Measurements from ENCODE around the gene NYAP2. TPM values are rescaled to one million over a fixed set of nuclear protein-coding genes. Genes with fewer than 3 reads are reported as not detected.

The NYAP2 gene
- total RNA-seq, 2 experiments from 2014 or later = not detected

DNA sequence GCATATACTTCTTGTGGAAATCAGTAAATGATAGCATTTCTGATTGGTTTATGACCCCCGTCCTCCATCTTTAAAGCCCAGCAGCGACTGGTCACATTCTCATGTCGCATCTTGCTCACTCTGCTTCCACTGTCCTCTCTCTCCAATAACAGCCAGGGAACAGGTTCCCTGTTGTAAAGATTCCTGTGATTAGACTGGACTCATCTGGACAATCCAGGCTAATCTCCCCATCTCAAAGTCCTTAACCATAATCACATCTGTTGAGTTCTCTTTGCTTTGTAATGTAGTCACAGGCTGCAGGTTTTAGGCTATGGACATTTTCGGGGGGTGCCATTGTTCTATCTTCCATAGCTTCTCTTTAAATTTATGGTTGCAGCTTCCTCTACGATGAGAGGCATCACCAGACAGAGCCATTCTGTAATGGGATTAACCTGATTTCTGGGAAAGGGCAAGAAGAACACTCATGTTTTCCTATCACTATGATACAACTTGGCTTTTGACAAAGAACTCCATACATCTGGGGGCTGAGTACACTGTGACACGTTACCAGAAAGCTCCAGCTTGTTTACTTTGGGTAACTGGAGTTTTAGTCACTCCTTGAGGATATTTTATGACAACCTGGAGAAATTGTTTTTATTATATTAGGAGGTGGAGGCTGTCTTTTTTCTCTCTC is 159.0 kb downstream of the NYAP2 start:
- H3K36me3 Mint-ChIP-seq (ENCODE audit: low read depth) = no peaks in the 10 kb centered on the region
- H3K27me3 Mint-ChIP-seq = peaks cover 12% of the 10 kb centered on the region
- DNase-seq = no peak
- ChIA-PET POLR2A (interaction anchor here (0.6 kb wide), 1 partner anchor 62 kb away, joined by 3 read pairs; no protein-coding TSS in a partner anchor), CTCF (interaction anchor here (0.7 to 1.5 kb wide), 2 partner anchors 16 to 27 kb away, joined by 3 to 5 read pairs; no protein-coding TSS in a partner anchor)
- H3K4me3 Mint-ChIP-seq = no peak overlapping the region
- no peaks in the 10 kb centered on the region for H3K9me3 Mint-ChIP-seq
- H3K27ac Mint-ChIP-seq = no peak overlapping the region
- H3K4me1 Mint-ChIP-seq = no peaks in the 10 kb centered on the region

DNA sequence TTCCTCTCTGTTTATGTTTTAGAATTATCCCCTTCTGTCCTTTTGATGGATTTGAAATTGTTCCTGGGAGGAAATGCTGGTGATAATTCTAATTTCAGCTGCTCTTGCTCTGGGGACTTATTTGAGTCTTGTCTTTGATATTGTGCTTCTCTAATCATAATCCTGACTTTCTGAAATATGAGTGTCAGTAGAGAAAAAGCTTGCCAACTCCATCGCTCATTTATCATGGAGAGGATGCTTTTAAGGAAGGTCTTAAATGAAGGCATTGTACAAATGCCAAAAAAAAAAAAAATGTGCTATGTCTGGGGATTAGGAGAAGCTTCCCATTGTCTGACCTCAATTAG is 159.5 kb downstream of the NYAP2 start:
- no peaks in the 10 kb centered on the region for H3K36me3 Mint-ChIP-seq (ENCODE audit: low read depth)
- no peaks in the 10 kb centered on the region for H3K4me1 Mint-ChIP-seq
- H3K4me3 Mint-ChIP-seq = no peak overlapping the region
- peaks cover 13% of the 10 kb centered on the region for H3K27me3 Mint-ChIP-seq
- no peak overlapping the region for H3K27ac Mint-ChIP-seq
- POLR2A ChIA-PET = no interaction called here
- H3K9me3 Mint-ChIP-seq = no peaks in the 10 kb centered on the region
- DNase-seq = no peak
- CTCF ChIA-PET = interaction anchor here (1.5 kb wide), 1 partner anchor 16 kb away, joined by 5 read pairs; no protein-coding TSS in a partner anchor

DNA sequence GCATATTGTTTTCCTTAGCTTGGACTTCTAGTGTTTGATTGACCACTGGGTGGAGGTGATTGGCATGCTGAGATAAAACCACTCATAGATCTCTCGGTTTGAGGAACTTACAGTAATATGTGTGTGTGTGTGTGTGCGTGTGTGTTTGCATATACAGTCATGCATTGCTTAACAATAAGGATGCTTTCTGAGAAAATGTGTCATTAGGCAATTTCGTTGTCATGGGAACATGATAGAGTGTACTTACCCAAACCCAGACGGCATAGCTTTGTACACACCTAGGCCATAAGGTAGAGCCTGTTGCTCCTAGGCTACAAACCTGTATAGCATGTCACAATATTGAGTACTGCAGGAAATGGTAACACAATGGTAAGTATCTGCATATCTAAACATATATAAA is 167.3 kb downstream of the NYAP2 start:
- CTCF ChIA-PET = no interaction called here
- no peaks in the 10 kb centered on the region for H3K4me1 Mint-ChIP-seq
- no peak for DNase-seq
- H3K27me3 Mint-ChIP-seq = peaks cover 7% of the 10 kb centered on the region
- POLR2A ChIA-PET = no interaction called here
- H3K36me3 Mint-ChIP-seq (ENCODE audit: low read depth) = no peaks in the 10 kb centered on the region
- H3K27ac Mint-ChIP-seq = no peak overlapping the region
- peaks cover 4% of the 10 kb centered on the region for H3K9me3 Mint-ChIP-seq
- no peak overlapping the region for H3K4me3 Mint-ChIP-seq

DNA sequence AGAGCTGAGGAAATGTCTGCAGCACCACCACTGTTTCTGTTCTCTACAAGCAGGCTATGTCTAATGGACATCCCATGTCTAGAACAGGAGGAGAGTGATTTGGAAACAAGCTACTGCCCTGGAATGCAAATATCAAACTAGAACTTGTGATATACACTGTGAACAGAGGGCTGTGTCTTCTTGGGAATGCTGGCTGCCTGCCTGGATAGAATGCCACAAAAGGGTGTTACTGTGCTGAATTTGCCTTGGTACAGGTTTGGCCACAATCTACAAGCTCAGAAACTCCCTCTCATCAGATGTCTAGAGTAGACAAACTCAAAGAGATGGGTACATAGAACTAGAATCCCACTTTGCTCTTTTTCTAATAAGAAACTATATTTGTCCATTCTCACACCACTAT is 170.5 kb downstream of the NYAP2 start:
- Mint-ChIP-seq H3K27me3 (no peaks in the 10 kb centered on the region), H3K4me3 (no peak overlapping the region), H3K4me1 (no peaks in the 10 kb centered on the region), H3K27ac (no peak overlapping the region), H3K9me3 (peaks cover 6% of the 10 kb centered on the region), H3K36me3 (ENCODE audit: low read depth) (no peaks in the 10 kb centered on the region)
- CTCF ChIA-PET = no interaction called here
- DNase-seq = no peak
- POLR2A ChIA-PET = no interaction called here

DNA sequence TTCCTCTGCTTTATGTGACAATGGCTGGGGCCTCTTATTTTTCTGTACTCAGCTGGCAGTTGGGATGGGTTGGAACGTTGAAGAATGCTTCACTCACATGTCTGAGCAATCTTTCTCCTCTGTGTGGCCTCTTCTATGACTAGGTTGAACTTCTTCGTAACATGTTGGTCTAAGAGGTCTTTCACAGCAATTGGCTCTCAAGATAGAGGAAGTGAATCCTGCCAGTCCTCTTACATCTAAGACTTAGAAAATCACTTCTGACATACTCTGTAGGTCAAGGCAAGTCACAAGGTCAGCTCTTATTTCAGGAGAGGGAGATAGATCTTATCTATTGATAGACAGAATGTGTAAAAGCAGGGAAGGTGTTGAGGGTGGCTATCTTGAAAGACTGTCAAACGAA is 174.1 kb downstream of the NYAP2 start:
- Mint-ChIP-seq H3K9me3 (peaks cover 6% of the 10 kb centered on the region), H3K27ac (no peak overlapping the region), H3K4me1 (no peaks in the 10 kb centered on the region), H3K4me3 (no peak overlapping the region), H3K36me3 (ENCODE audit: low read depth) (no peaks in the 10 kb centered on the region), H3K27me3 (no peaks in the 10 kb centered on the region)
- POLR2A ChIA-PET = no interaction called here
- no peak for DNase-seq
- CTCF ChIA-PET = no interaction called here

DNA sequence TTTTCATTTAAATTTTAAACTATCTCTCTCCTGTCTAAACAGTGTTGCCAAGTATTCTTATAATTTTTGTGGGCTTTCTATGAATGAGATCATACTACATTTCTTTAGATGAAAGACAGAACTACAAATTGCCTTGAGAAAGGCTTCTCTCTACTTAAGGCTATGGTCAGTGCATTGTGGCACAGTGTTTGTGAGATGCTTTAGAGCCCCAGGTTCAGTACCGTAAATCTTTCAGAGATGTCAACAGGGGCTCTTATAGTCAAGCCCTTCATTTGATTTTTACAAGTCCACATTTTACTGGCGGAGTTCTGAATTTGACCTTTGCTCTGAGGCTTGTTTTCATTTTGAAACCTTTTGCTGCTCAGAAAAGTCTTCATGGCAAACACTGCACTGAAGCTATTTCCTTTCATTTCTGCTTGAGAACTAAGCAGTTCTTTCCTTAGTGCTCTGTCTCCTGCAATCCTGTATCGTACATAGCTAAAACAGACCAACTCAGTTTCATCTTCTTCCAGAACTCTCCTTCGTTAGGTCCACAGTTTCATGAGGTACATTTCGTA is 175.2 kb downstream of the NYAP2 start:
- POLR2A ChIA-PET = no interaction called here
- no peak for DNase-seq
- Mint-ChIP-seq H3K4me1 (no peaks in the 10 kb centered on the region), H3K36me3 (ENCODE audit: low read depth) (no peaks in the 10 kb centered on the region), H3K27ac (no peak overlapping the region), H3K9me3 (peaks cover 6% of the 10 kb centered on the region), H3K4me3 (no peak overlapping the region), H3K27me3 (no peaks in the 10 kb centered on the region)
- CTCF ChIA-PET = interaction anchor here (1.6 kb wide), 1 partner anchor 16 kb away, joined by 5 read pairs; no protein-coding TSS in a partner anchor

DNA sequence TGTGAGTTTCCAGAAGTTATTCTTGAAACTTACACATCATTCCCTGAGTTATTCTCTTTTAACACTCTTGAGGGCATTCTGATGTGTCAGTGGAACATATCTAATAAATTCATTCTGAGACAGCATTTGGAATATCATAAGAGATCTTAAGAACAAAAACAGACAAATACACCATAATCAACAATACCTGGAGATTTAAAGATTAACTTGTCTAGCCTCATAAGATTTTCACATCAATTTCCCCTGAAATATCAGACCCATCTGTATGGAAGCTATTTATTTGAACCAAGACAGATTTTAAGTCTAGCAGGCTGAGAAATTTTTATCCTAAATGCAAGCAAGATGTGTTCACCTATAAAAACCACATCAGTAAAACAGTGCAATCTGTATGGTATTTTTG is 181.6 kb downstream of the NYAP2 start:
- ChIA-PET POLR2A (no interaction called here), CTCF (interaction anchor here (0.6 kb wide), 1 partner anchor 815 kb away, joined by 5 read pairs; no protein-coding TSS in a partner anchor)
- no peaks in the 10 kb centered on the region for H3K9me3 Mint-ChIP-seq
- H3K27ac Mint-ChIP-seq = no peak overlapping the region
- H3K4me1 Mint-ChIP-seq = no peaks in the 10 kb centered on the region
- no peaks in the 10 kb centered on the region for H3K36me3 Mint-ChIP-seq (ENCODE audit: low read depth)
- no peak overlapping the region for H3K4me3 Mint-ChIP-seq
- peaks cover 13% of the 10 kb centered on the region for H3K27me3 Mint-ChIP-seq
- DNase-seq = no peak

DNA sequence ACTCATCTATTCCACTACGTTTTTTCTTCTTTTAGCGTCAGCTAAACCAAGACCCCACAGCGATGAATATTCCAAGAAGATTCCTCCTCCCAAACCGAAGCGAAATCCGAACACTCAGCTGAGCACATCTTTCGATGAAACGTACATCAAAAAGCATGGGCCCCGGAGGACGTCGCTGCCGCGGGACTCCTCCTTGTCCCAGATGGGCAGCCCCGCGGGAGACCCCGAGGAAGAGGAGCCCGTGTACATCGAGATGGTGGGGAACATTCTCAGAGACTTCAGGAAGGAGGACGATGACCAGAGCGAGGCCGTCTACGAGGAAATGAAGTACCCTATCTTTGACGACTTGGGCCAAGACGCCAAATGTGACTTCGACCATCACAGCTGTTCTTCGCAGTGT is 182.4 kb downstream of the NYAP2 start:
- H3K9me3 Mint-ChIP-seq = no peaks in the 10 kb centered on the region
- H3K4me3 Mint-ChIP-seq = no peak overlapping the region
- no peak overlapping the region for H3K27ac Mint-ChIP-seq
- no peaks in the 10 kb centered on the region for H3K4me1 Mint-ChIP-seq
- H3K36me3 Mint-ChIP-seq (ENCODE audit: low read depth) = no peaks in the 10 kb centered on the region
- peaks cover 13% of the 10 kb centered on the region for H3K27me3 Mint-ChIP-seq
- CTCF ChIA-PET = no interaction called here
- POLR2A ChIA-PET = no interaction called here
- DNase-seq = no peak

DNA sequence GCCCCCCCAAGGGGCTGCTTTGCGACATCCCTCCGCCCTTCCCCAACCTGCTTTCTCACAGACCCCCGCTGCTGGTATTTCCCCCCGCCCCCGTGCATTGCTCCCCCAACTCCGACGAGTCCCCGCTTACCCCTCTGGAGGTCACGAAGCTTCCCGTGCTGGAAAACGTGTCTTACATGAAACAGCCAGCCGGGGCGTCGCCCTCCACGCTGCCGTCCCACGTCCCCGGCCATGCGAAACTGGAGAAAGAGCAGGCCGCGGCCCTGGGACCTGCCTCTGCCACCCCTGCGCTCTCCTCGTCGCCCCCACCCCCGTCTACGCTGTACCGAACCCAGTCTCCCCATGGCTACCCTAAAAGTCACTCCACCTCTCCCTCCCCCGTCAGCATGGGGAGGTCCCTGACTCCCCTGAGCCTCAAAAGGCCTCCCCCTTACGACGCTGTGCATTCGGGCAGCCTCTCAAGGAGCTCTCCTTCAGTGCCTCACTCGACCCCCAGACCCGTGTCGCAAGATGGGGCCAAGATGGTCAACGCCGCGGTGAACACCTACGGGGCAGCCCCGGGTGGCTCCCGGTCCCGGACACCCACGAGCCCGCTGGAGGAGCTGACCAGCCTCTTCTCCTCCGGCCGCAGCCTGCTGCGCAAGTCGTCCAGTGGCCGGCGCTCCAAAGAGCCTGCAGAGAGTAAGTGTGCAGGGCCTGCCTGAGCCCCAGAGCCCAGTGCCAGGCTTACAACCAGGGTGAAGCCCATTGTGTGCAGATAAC is 183.0 kb downstream of the NYAP2 start:
- DNase-seq = no peak
- Mint-ChIP-seq H3K4me3 (no peak overlapping the region), H3K4me1 (no peaks in the 10 kb centered on the region), H3K27me3 (peaks cover 13% of the 10 kb centered on the region), H3K9me3 (no peaks in the 10 kb centered on the region), H3K27ac (no peak overlapping the region), H3K36me3 (ENCODE audit: low read depth) (no peaks in the 10 kb centered on the region)
- ChIA-PET CTCF (no interaction called here), POLR2A (no interaction called here)

DNA sequence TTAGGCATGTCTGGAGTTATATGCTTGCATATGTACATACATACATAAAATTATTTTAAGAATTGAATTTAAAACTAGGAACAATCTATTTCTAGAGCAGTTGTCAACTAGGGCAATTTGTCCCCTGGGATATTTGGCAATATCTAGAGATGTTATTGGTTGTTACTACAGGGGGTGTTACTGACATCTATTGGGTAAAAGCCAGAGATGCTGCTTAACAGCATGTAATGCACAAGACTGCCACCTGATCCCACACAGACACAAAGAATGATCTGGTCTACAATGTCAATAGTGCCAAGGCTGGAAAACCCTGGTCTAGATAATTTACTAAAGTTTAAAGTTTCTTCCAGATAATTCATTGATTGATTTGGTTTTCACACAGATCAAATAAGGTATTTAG is 185.3 kb downstream of the NYAP2 start:
- no peak for DNase-seq
- CTCF ChIA-PET = interaction anchor here (1.1 kb wide), 1 partner anchor 26 kb away, joined by 3 read pairs; no protein-coding TSS in a partner anchor
- POLR2A ChIA-PET = no interaction called here

DNA sequence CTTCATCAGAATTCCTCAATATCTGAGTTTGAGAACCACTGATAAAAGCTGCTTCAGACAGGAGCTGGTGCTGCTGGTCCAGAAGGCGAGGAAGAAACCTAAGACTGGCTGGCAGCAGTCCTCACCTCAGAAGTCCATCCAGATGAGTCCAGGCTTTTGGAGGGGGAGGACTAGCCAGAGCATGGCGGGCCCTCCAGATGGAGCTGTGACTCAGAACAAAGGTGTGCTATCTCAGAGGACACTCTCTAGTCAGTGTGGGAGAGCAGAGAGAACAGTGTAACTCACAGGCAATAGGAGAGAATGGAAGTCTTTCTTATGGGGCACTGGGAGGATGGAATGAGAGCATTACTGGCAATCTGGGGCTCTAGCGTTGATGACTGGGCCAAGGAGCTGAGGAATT is 191.4 kb downstream of the NYAP2 start:
- POLR2A ChIA-PET = no interaction called here
- H3K27ac Mint-ChIP-seq = no peak overlapping the region
- H3K4me3 Mint-ChIP-seq = no peak overlapping the region
- H3K36me3 Mint-ChIP-seq (ENCODE audit: low read depth) = no peaks in the 10 kb centered on the region
- H3K27me3 Mint-ChIP-seq = no peaks in the 10 kb centered on the region
- no peaks in the 10 kb centered on the region for H3K9me3 Mint-ChIP-seq
- no peaks in the 10 kb centered on the region for H3K4me1 Mint-ChIP-seq
- CTCF ChIA-PET = interaction anchor here (0.7 kb wide), 1 partner anchor 14 kb away, joined by 3 read pairs; no protein-coding TSS in a partner anchor
- DNase-seq = no peak

More for the DNA sequence above, 185.3 kb downstream of the NYAP2 start:
- H3K4me3 Mint-ChIP-seq = no peak overlapping the region
- no peaks in the 10 kb centered on the region for H3K9me3 Mint-ChIP-seq
- H3K4me1 Mint-ChIP-seq = no peaks in the 10 kb centered on the region
- H3K36me3 Mint-ChIP-seq (ENCODE audit: low read depth) = no peaks in the 10 kb centered on the region
- no peak overlapping the region for H3K27ac Mint-ChIP-seq
- peaks cover 13% of the 10 kb centered on the region for H3K27me3 Mint-ChIP-seq

DNA sequence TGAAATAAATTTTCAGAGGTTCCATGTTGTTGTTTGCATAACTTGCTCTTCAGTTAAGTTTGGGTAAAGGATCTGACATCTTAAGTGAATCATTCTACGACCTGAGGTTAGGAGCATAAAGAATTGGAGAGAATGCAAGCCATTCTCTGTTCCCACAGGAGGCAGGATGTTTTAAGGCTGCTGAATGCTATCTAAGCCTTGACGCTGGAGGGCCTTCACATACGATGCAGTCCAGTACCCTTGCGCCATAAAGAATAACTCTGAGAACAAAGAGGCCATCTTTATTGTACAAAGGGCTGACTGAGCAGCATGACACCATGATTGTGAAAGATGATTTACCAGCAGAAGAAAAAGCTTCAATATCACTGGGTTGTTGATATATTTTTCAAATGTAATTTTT is 198.4 kb downstream of the NYAP2 start:
- Mint-ChIP-seq H3K9me3 (peaks cover 2% of the 10 kb centered on the region), H3K36me3 (ENCODE audit: low read depth) (no peaks in the 10 kb centered on the region), H3K4me1 (no peaks in the 10 kb centered on the region), H3K27ac (no peak overlapping the region), H3K4me3 (no peak overlapping the region), H3K27me3 (peaks cover 4% of the 10 kb centered on the region)
- CTCF ChIA-PET = no interaction called here
- DNase-seq = no peak
- POLR2A ChIA-PET = no interaction called here

DNA sequence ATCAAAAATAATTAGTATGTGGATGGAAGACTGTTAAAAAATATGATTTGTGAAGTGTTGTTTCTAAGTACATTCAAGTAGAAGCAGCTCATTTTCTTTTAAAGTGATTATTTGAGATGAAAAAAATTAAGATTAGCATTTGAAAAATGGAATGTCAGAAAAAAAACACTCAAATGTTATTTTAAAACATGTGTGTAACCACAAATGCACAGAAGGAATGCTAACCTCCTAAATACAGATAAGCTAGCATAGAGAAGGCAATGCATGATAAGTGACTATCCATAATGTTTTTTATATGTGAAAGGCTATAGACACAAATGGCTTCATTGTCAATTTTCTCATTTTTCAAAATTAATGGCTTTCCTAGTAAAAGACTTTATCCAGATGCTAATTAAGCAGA is 198.9 kb downstream of the NYAP2 start:
- H3K27me3 Mint-ChIP-seq = peaks cover 4% of the 10 kb centered on the region
- H3K4me3 Mint-ChIP-seq = no peak overlapping the region
- no peak overlapping the region for H3K27ac Mint-ChIP-seq
- no peak for DNase-seq
- ChIA-PET CTCF (no interaction called here), POLR2A (no interaction called here)
- no peaks in the 10 kb centered on the region for H3K4me1 Mint-ChIP-seq
- H3K36me3 Mint-ChIP-seq (ENCODE audit: low read depth) = no peaks in the 10 kb centered on the region
- peaks cover 2% of the 10 kb centered on the region for H3K9me3 Mint-ChIP-seq

Measured in activated CD4-positive, alpha-beta T cell treated with anti-CD3 and anti-CD28 coated beads, Interleukin-2, amount 10 ng/mL, durations not matched to agents 7 days and 5 days (primary cell).